NCI-H1436 (cell line): ENCODE results near the gene MIOS.
"Not testable (repeated sequence)": the region's sequence is repeated elsewhere in the genome, so short reads cannot be mapped to it uniquely, and the experiment has no call there.

Source experiments
- DNase-seq: peaks from one replicate; lab custom pipeline; 2025; lab: John Stamatoyannopoulos, UW

The MIOS gene

GRCh38 chr7:7647495-7648036 is 80.9 kb downstream of the MIOS start:
- no peak for DNase-seq

GRCh38 chr7:7650682-7651206 is 84.1 kb downstream of the MIOS start:
- DNase-seq = no peak

GRCh38 chr7:7651479-7651878 is 84.8 kb downstream of the MIOS start:
- no peak for DNase-seq

GRCh38 chr7:7652798-7653540 is 86.3 kb downstream of the MIOS start:
- no peak for DNase-seq

- DNase-seq = no peak
These were observed 87.0 kb downstream of the MIOS start for GRCh38 chr7:7653593-7654187.

- DNase-seq = no peak
These were observed 88.5 kb downstream of the MIOS start for GRCh38 chr7:7654964-7655715.

- not testable (repeated sequence) for DNase-seq
These were observed 89.8 kb downstream of the MIOS start for GRCh38 chr7:7656459-7656858.
